Esophagus muscularis mucosa (tissue), 4 donors: ENCODE measurements around the gene TIMM23. TPM values are rescaled to one million over a fixed set of nuclear protein-coding genes. Genes with fewer than 3 reads are reported as not detected.

Experiments used
- DNase-seq: peaks from one replicate; pipeline ENCODE4 v3.0.0-alpha.2; 2017; ENCODE audit errors: extremely low spot score
- H3K27ac ChIP-seq, 4 donors: fragments of 200-600 bp; sonication (generic); replicated peaks in 1 of 4; 1 replicate in 3 of 4; 2 replicates in 1 of 4; pipeline ENCODE4 v1.5.1; 2016 to 2019; ENCODE audit warnings: mild to moderate bottlenecking in 1 of 4
- H3K27me3 ChIP-seq, 4 donors: fragments of 200-600 bp; sonication (generic); one replicate each; pipeline versions ENCODE4 v1.5.1 to v1.6.0; 2016 to 2019
- H3K36me3 ChIP-seq, 4 donors: fragments of 200-600 bp; sonication (generic); one replicate each; pipeline ENCODE4 v1.5.1; 2016 to 2019
- H3K4me1 ChIP-seq, 4 donors: fragments of 200-600 bp; sonication (generic); one replicate each; pipeline ENCODE4 v1.5.1; 2016 to 2019
- H3K4me3 ChIP-seq, 4 donors: fragments of 200-600 bp; sonication (generic); 1 replicate in 2 of 4; 2 replicates in 2 of 4; pipeline ENCODE4 v1.5.1; 2016 to 2019; ENCODE audit warnings: mild to moderate bottlenecking in 4 of 4, moderate library complexity in 1 of 4
- H3K9me3 ChIP-seq, 4 donors: fragments of 200-600 bp; sonication (generic); 1 replicate in 3 of 4; 2 replicates in 1 of 4; pipeline ENCODE4 v1.5.1; 2016 to 2019
- CTCF ChIP-seq, 3 experiments: fragments of 200-600 bp in 2 of 3; fragments of 450-650 bp in 1 of 3; sonication (generic) in 2 of 3; IDR thresholded peaks; one replicate each; pipeline ENCODE4 v1.5.1; 2017 to 2019; ENCODE audit warnings: antibody characterized with exemption in 3 of 3, mild to moderate bottlenecking in 2 of 3, moderate library complexity in 1 of 3
- EP300 ChIP-seq: sonication (generic); formaldehyde crosslinking; IDR thresholded peaks from one replicate; pipeline ENCODE4 v1.6.1; 2017; ENCODE audit warnings: antibody characterized with exemption
- POLR2A ChIP-seq: fragments of 450-650 bp; IDR thresholded peaks from one replicate; pipeline ENCODE4 v1.6.1; 2017; ENCODE audit warnings: antibody characterized with exemption, moderate library complexity, mild to moderate bottlenecking, low read depth
- POLR2AphosphoS5 ChIP-seq, 2 donors: sonication (generic); formaldehyde crosslinking; IDR thresholded peaks; one replicate each; pipeline ENCODE4 v1.6.1; 2017; ENCODE audit warnings: antibody characterized with exemption in 2 of 2
- WGBS: methylation state at CpG from one replicate; pipeline ENCODE4 v1.1.5; 2018; 5-methylcytosine and 5-hydroxymethylcytosine counted together
- intact Hi-C: fragments of 100-400 bp; cut with DNase I; formaldehyde crosslinking; loops from one replicate; pipeline ENCODE4 v1.15.1; 2023
- small RNA-seq, 3 donors: library from RNA; depleted of rRNA; stranded (forward); fragments of <200 nt; gene quantifications; one replicate each; pipeline ENCODE3, GENCODE V24; 2016
- total RNA-seq, 4 donors: library from RNA; depleted of rRNA; stranded (reverse); fragments of >200 nt; gene quantifications; one replicate each; pipeline versions ENCODE4 v1.1.0 to v1.2.1, GENCODE V29; 2016

TIMM23 gene
- total RNA-seq, 4 donors from 2014 or later, result 52.9 to 66.9 (median 57.7) TPM

DNA sequence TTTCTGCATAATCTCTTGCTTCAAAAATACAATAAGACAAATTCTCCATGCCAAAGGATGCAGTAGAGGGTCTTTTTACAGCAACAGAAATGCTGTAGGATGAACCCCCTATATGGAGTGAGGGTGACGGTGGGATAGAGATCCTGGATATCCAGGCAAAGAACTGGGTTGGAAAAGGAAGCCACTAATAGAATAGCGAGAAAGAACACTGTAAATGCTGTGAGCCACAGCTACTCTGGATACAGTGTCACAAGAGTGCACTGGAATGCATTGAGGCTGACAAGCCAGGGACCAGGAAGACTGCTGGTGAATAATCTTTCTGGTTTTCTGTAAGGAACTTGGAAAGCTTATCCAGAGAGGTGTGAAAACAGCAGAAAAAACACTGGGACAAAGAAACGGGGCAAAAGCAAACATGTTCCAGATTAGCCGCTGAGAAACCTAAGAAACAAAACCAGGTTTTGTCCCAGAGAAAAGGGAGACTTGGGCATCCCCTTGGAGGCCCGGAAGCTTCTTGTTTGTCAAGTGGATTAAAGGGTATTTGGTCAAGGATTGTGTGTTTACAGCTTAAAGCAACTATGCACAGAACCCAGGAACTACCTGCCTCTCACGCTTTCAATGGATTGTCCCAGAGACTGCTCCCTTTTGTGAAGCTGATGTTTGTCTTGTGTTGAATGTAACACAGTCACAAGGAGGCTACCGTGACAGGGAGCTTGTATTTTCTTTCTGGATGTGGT is 79.9 kb downstream of the TIMM23 start:
- Histone ChIP-seq H3K4me3 (no peak overlapping the region), H3K9me3 (peaks cover 0 to 6% (median 0%) of the 10 kb centered on the region in 4 donors), H3K27ac (no peak overlapping the region), H3K36me3 (no peaks in the 10 kb centered on the region), H3K27me3 (peaks cover 0 to 23% (median 0%) of the 10 kb centered on the region in 4 donors), H3K4me1 (peaks cover 0 to 11% (median 0%) of the 10 kb centered on the region in 4 donors)
- 72% methylated on average over 6 of the region's 7 CpGs for WGBS
- intact Hi-C loops, result no loop called here
- TF ChIP-seq EP300, result no peak
- TF ChIP-seq POLR2A, result no peak
- no peak for TF ChIP-seq POLR2AphosphoS5 (IDR thresholded peaks at IDR 0.05)
- no peak for TF ChIP-seq CTCF (IDR thresholded peaks at IDR 0.05)
- DNase-seq, result no peak

GRCh38 chr10:46052791-46053375 is 80.6 kb downstream of the TIMM23 start:
- H3K27me3 ChIP-seq, result peaks cover 0 to 20% (median 0%) of the 10 kb centered on the region in 4 donors
- H3K36me3 ChIP-seq, result no peaks in the 10 kb centered on the region
- intact Hi-C loops, result no loop called here
- peaks cover 0 to 11% (median 0%) of the 10 kb centered on the region in 4 donors for H3K4me1 ChIP-seq
- TF ChIP-seq EP300, result no peak
- TF ChIP-seq POLR2AphosphoS5 (IDR thresholded peaks at IDR 0.05), result no peak
- TF ChIP-seq POLR2A, result no peak
- TF ChIP-seq CTCF (IDR thresholded peaks at IDR 0.05), result no peak
- no peak overlapping the region for H3K27ac ChIP-seq
- H3K9me3 ChIP-seq, result peaks cover 0 to 8% (median 2%) of the 10 kb centered on the region in 4 donors
- 91% methylated on average over 5 of the region's 6 CpGs for WGBS
- no peak for DNase-seq
- no peak overlapping the region for H3K4me3 ChIP-seq

Small RNA genes lying within 50 kb of the gene (small RNA-seq; reads per million reads assigned to genes)
- 0 reads per million in 3 donors for gene SNORA74C-1

Other genes starting within 250 kb of the TIMM23 start
- 10 to 100 TPM; 27.5 to 39.0 (median 33.3) TPM for gene WASHC2C, start 245.2 kb upstream of the TIMM23 start, total RNA-seq
- gene AGAP4, start 125.0 kb upstream of the TIMM23 start, total RNA-seq, result 10 to 100 TPM in 1 of 4 donors, 1 to 10 TPM in 3; 7.5 to 14.9 (median 8.0) TPM
- gene NCOA4, start 58.1 kb downstream of the TIMM23 start, total RNA-seq, result 100 to 1,000 TPM; 147 to 170 (median 157) TPM
- gene MSMB, start 73.8 kb downstream of the TIMM23 start, total RNA-seq, result not detected